OCI-LY3 (cell line): ENCODE data around the gene ADAMTS15.

Source experiments
- EZH2phosphoT487 ChIP-seq: fragments of 200-600 bp; shearing (Covaris generic); IDR thresholded peaks from 2 replicates; pipeline ENCODE4 v1.6.1; 2018; ENCODE audit warnings: antibody characterized with exemption, mixed run types, low read depth
- TF ChIP-seq, protein P1 (sequence below): fragments of 200-600, 300-600 bp; sonication (generic); IDR thresholded peaks from 2 replicates; pipeline ENCODE4 v1.5.1; 2014; ENCODE audit warnings: antibody characterized with exemption, low read length, low read depth

DNA sequence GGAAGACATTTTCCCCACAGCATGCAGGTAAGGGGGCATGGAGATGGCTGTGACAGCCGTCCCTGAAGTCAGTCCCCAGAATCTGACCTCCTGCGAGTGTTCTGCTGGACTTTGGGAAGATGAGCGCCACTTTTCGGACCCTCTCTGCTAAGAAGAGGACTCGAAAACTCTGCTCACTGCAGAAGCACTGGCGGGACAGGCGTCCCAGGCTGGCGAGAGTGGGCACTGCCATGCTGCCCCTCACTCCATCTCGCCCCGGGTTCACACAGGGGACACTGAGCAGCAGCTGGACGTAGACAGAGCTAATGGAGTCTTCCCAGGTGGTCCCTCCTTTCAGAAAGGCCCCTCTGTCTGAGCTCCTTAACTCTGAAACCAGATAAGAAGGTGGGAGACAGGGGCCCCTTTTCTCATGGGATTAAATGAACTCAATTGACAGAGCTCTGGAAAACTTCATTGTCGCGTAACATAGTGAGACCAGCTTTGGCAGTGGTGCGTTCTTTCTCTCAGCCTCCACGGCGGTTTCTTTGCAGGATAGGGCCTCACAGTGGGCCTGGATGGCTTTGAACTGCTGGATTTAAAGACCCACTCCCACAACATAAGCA is 24.8 kb upstream of the ADAMTS15 start:
- TF ChIP-seq, protein P1, sequence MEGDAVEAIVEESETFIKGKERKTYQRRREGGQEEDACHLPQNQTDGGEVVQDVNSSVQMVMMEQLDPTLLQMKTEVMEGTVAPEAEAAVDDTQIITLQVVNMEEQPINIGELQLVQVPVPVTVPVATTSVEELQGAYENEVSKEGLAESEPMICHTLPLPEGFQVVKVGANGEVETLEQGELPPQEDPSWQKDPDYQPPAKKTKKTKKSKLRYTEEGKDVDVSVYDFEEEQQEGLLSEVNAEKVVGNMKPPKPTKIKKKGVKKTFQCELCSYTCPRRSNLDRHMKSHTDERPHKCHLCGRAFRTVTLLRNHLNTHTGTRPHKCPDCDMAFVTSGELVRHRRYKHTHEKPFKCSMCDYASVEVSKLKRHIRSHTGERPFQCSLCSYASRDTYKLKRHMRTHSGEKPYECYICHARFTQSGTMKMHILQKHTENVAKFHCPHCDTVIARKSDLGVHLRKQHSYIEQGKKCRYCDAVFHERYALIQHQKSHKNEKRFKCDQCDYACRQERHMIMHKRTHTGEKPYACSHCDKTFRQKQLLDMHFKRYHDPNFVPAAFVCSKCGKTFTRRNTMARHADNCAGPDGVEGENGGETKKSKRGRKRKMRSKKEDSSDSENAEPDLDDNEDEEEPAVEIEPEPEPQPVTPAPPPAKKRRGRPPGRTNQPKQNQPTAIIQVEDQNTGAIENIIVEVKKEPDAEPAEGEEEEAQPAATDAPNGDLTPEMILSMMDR = no peak
- no peak for TF ChIP-seq EZH2phosphoT487
